Measurements from ENCODE around the gene LHX1.

DNA sequence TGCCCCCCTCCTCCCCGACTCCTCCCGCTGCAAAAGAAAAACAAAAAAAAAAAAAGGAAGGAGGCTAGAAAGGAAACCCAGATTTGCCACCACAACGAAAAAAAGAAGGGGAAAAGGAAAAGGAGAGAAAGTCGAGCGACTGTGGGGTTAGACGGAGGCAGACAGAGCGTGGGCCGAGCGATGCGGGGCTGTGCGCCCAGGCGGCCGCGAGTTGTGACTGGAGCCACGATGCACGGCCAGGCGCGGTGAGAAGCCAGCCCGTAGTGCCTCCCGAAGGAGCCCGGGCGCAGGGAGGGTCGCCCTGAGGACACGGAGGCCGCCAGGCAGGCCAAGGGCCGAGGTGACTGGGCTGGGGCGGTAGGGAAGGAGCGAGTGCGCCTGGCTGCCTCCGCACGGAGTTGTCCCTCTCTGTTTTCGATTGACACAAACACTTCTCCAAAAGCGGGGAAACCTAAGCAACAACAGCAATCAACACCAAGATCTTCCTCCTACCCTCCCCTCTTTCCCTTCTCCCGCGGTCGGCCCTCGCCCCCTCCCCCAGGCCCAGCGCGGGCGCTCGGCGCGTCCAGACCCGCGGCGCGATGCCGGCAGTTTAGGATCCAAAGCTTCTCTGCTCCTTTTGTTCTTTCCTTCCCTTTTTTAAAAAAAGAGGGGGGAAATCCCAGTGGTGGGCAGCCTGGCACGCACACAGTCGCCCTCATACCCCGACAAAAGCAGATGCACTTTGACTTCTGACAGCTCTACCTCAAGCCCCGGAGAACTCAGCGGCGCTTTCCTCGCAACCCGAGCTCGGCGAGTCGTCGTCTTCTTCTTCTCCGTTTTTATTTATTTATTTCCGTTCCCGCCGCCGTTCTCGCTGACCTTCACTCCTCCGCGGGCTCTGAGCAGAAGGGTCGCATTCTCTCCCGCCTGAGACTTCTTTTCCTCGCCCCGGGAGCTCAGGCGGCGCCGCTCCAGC lies at the start of gene LHX1:
- TF ChIP-seq NFE2L1 (CRISPR knock-in tag; IDR thresholded peaks at IDR 0.05) (no peak), ELF4 (CRISPR knock-in tag; IDR thresholded peaks at IDR 0.05; ENCODE audit: low read depth) (no peak), NR2C2 (CRISPR knock-in tag; IDR thresholded peaks at IDR 0.05) (no peak), ZNF423 (CRISPR knock-in tag; IDR thresholded peaks at IDR 0.05) (no peak), ZNF121 (CRISPR knock-in tag; IDR thresholded peaks at IDR 0.05) (no peak), ATF3 (CRISPR knock-in tag; conservative IDR thresholded peaks at IDR 0.05) (no peak), SP1 (CRISPR knock-in tag; conservative IDR thresholded peaks at IDR 0.05) (no peak), ESRRA (CRISPR knock-in tag; IDR thresholded peaks at IDR 0.05; ENCODE audit: borderline replicate concordance) (no peak)
- TF ChIP-seq, protein P1, sequence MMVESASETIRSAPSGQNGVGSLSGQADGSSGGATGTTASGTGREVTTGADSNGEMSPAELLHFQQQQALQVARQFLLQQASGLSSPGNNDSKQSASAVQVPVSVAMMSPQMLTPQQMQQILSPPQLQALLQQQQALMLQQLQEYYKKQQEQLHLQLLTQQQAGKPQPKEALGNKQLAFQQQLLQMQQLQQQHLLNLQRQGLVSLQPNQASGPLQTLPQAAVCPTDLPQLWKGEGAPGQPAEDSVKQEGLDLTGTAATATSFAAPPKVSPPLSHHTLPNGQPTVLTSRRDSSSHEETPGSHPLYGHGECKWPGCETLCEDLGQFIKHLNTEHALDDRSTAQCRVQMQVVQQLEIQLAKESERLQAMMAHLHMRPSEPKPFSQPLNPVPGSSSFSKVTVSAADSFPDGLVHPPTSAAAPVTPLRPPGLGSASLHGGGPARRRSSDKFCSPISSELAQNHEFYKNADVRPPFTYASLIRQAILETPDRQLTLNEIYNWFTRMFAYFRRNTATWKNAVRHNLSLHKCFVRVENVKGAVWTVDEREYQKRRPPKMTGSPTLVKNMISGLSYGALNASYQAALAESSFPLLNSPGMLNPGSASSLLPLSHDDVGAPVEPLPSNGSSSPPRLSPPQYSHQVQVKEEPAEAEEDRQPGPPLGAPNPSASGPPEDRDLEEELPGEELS (CRISPR knock-in tag; IDR thresholded peaks at IDR 0.05), result no peak
- TF ChIP-seq, protein P2, sequence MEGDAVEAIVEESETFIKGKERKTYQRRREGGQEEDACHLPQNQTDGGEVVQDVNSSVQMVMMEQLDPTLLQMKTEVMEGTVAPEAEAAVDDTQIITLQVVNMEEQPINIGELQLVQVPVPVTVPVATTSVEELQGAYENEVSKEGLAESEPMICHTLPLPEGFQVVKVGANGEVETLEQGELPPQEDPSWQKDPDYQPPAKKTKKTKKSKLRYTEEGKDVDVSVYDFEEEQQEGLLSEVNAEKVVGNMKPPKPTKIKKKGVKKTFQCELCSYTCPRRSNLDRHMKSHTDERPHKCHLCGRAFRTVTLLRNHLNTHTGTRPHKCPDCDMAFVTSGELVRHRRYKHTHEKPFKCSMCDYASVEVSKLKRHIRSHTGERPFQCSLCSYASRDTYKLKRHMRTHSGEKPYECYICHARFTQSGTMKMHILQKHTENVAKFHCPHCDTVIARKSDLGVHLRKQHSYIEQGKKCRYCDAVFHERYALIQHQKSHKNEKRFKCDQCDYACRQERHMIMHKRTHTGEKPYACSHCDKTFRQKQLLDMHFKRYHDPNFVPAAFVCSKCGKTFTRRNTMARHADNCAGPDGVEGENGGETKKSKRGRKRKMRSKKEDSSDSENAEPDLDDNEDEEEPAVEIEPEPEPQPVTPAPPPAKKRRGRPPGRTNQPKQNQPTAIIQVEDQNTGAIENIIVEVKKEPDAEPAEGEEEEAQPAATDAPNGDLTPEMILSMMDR (IDR thresholded peaks at IDR 0.05), result no peak
- TF ChIP-seq, protein P3, sequence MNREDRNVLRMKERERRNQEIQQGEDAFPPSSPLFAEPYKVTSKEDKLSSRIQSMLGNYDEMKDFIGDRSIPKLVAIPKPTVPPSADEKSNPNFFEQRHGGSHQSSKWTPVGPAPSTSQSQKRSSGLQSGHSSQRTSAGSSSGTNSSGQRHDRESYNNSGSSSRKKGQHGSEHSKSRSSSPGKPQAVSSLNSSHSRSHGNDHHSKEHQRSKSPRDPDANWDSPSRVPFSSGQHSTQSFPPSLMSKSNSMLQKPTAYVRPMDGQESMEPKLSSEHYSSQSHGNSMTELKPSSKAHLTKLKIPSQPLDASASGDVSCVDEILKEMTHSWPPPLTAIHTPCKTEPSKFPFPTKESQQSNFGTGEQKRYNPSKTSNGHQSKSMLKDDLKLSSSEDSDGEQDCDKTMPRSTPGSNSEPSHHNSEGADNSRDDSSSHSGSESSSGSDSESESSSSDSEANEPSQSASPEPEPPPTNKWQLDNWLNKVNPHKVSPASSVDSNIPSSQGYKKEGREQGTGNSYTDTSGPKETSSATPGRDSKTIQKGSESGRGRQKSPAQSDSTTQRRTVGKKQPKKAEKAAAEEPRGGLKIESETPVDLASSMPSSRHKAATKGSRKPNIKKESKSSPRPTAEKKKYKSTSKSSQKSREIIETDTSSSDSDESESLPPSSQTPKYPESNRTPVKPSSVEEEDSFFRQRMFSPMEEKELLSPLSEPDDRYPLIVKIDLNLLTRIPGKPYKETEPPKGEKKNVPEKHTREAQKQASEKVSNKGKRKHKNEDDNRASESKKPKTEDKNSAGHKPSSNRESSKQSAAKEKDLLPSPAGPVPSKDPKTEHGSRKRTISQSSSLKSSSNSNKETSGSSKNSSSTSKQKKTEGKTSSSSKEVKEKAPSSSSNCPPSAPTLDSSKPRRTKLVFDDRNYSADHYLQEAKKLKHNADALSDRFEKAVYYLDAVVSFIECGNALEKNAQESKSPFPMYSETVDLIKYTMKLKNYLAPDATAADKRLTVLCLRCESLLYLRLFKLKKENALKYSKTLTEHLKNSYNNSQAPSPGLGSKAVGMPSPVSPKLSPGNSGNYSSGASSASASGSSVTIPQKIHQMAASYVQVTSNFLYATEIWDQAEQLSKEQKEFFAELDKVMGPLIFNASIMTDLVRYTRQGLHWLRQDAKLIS (CRISPR knock-in tag; IDR thresholded peaks at IDR 0.05; ENCODE audit: borderline replicate concordance), result no peak
- TF ChIP-seq, protein P4, sequence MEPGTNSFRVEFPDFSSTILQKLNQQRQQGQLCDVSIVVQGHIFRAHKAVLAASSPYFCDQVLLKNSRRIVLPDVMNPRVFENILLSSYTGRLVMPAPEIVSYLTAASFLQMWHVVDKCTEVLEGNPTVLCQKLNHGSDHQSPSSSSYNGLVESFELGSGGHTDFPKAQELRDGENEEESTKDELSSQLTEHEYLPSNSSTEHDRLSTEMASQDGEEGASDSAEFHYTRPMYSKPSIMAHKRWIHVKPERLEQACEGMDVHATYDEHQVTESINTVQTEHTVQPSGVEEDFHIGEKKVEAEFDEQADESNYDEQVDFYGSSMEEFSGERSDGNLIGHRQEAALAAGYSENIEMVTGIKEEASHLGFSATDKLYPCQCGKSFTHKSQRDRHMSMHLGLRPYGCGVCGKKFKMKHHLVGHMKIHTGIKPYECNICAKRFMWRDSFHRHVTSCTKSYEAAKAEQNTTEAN (CRISPR knock-in tag; IDR thresholded peaks at IDR 0.05), result no peak
- TF ChIP-seq, protein P5, sequence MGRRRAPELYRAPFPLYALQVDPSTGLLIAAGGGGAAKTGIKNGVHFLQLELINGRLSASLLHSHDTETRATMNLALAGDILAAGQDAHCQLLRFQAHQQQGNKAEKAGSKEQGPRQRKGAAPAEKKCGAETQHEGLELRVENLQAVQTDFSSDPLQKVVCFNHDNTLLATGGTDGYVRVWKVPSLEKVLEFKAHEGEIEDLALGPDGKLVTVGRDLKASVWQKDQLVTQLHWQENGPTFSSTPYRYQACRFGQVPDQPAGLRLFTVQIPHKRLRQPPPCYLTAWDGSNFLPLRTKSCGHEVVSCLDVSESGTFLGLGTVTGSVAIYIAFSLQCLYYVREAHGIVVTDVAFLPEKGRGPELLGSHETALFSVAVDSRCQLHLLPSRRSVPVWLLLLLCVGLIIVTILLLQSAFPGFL (CRISPR knock-in tag; IDR thresholded peaks at IDR 0.05; ENCODE audit: borderline replicate concordance), result no peak
